Heart right ventricle (tissue), 16 donors: ENCODE results near the gene LRRC74A. TPM values are rescaled to one million over a fixed set of nuclear protein-coding genes. Genes with fewer than 3 reads are reported as not detected.

Experiments used
- ATAC-seq, 8 donors: fragments of 200-7000 bp; cut with Tn5 transposase; one replicate each; pipeline ENCODE4 v1.9.1; 2020; ENCODE audit warnings: mild to moderate bottlenecking in 8 of 8, moderate library complexity in 8 of 8, moderate number of reproducible peaks in 1 of 8
- DNase-seq, 2 donors: peaks; one replicate each; pipeline ENCODE4 v3.0.0-alpha.2; 2020
- H3K27ac ChIP-seq, 10 donors: fragments of 200-600 bp; sonication (generic) in 2 of 10; one replicate each; pipeline versions ENCODE4 v1.5.0 to v1.8.0; 2020 to 2022; ENCODE audit warnings: mild to moderate bottlenecking in 3 of 10
- H3K27me3 ChIP-seq, 7 donors: fragments of 200-600 bp; one replicate each; pipeline ENCODE4 v1.8.0; 2021 to 2022; ENCODE audit warnings: mild to moderate bottlenecking in 2 of 7
- H3K36me3 ChIP-seq, 9 donors: fragments of 200-600 bp; sonication (generic) in 1 of 9; one replicate each; pipeline versions ENCODE4 v1.5.0 to v1.8.0; 2020 to 2022; ENCODE audit warnings: mild to moderate bottlenecking in 2 of 9
- H3K4me1 ChIP-seq, 9 donors: fragments of 200-600 bp; sonication (generic) in 1 of 9; one replicate each; pipeline versions ENCODE4 v1.5.0 to v1.8.0; 2020 to 2022; ENCODE audit warnings: mild to moderate bottlenecking in 4 of 9
- H3K4me3 ChIP-seq, 10 donors: fragments of 200-600 bp; sonication (generic) in 2 of 10; one replicate each; pipeline versions ENCODE4 v1.5.0 to v1.8.0; 2020 to 2022; ENCODE audit warnings: mild to moderate bottlenecking in 7 of 10, moderate library complexity in 2 of 10
- H3K9me3 ChIP-seq, 11 donors: fragments of 200-600 bp in 10 of 11; sonication (generic) in 2 of 11; one replicate each; pipeline versions ENCODE4 v1.5.0 to v1.8.0; 2013 to 2022; ENCODE audit warnings: mild to moderate bottlenecking in 2 of 11, control low read depth in 1 of 11, moderate library complexity in 1 of 11
- WGBS, 2 donors: extraction: QIAGEN DNeasy Blood & Tissue Kit; methylation state at CpG; one replicate each; pipeline ENCODE4 v1.1.7; 2013; ENCODE audit warnings: inconsistent platforms in 1 of 2; 5-methylcytosine and 5-hydroxymethylcytosine counted together
- intact Hi-C, 10 donors: fragments of 100-400 bp; cut with DNase I; formaldehyde crosslinking; loops; one replicate each; pipeline versions ENCODE4 v1.11.1 to v1.14.2; 2022
- polyA plus RNA-seq, 2 donors: library from polyadenylated mRNA; stranded (reverse); fragments of 200-250 nt; gene quantifications; one replicate each; pipeline ENCODE4 v1.2.3, GENCODE V29; 2013
- total RNA-seq, 10 donors: library from RNA; stranded (reverse); fragmentation: NEBNext Ultra II Directional in 3 of 10; extraction: Animal tissue kit (Norgen Biotek cat#: 25700) in 3 of 10; gene quantifications; one replicate each; pipeline versions ENCODE4 v1.2.1 to v1.2.4, GENCODE V29; 2021 to 2023
- TF ChIP-seq, protein P1 (sequence below), 9 donors: fragments of 200-600 bp; sonication (generic) in 2 of 9; IDR thresholded peaks; one replicate each; pipeline versions ENCODE4 v1.5.0 to v1.8.0; 2021 to 2022; ENCODE audit warnings: antibody characterized with exemption in 9 of 9, mild to moderate bottlenecking in 5 of 9, moderate library complexity in 1 of 9
- donor health status: Arrhythmogenic right ventricular cardiomyopathy.
- donor health status: ischemic (EF 13 %, LVEDD 7.1; RV severe dilation, severe dysfunction).
- donor health status: healthy with polysubstance abuse.
- donor health status: DM: no; HTN: yes; CAD: no.
- donor health status: DM: no; HTN: no; CAD: no.
- donor health status: ischemic (EF 25% LVEDD 6.9; RV normal size, moderate dysfunction).
- donor health status: ischemic (EF 25% LVEDD 5.7; RV mildly dilated, moderate dysfunction).
- donor health status: healthy.
- donor health status: DM: yes; HTN: yes; CAD: no.
- donor health status: Ischemic cardiomyopathy.
- donor health status: ischemic (EF 35%, LVEDD 5.7; RV mildly dilated, moderate dysfunction).
- donor health status: nonischemic (EF 11% LVEDD 7.7; RV severe dilation, severe dysfunction).
- donor health status: DM: yes; HTN: yes; CAD: no.
- donor health status: PGD.
- donor health status: ischemic (EF 29% LVEDD 5.4; RV normal size, mild dysfunction).
- donor health status: nonischemic (EF 23%, LVEDD 6.1; RV moderate dilation, normal function).

LRRC74A gene
- total and polyA plus RNA-seq, 12 donors: not detected

DNA sequence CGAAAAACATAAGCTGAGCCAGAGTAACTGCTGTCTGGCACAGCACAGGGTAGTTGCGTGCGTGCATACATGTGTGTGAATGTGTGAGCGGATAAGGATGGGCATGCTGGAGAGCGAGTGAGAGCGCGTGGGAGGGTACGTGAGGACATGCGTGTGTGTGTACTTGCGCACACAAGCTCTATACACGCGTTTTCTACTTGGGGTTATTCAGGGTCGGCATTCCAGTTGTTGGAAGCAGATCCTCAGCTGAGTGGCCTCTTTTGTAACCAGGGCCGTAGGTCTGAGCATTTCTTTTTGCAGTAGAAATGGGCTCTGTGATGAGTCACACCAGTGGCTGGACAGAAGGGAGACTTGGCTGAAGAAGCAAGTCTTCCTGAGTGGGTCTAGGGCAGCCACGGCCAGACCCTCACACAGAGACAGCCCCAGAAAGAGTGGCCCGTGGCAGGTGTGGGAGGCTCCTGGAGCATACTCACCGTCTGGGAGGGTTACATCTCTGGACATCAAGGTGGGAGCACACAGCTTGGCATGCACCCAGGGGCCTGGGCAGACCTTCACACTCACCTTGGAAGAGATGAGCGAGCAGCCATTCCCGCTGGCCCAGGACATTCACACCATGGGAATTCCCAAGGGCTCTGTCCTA lies 78.0 kb downstream of the LRRC74A start:
- H3K27me3 ChIP-seq: no peaks in the 10 kb centered on the region
- DNase-seq (peak; percentile 34 to 50), ATAC-seq (peak; percentile 59 to 88 (median 72))
- H3K4me1 ChIP-seq: peaks cover 0 to 25% (median 18%) of the 10 kb centered on the region in 9 donors
- H3K9me3 ChIP-seq: peaks cover 0 to 4% (median 0%) of the 10 kb centered on the region in 11 donors
- TF ChIP-seq, protein P1, sequence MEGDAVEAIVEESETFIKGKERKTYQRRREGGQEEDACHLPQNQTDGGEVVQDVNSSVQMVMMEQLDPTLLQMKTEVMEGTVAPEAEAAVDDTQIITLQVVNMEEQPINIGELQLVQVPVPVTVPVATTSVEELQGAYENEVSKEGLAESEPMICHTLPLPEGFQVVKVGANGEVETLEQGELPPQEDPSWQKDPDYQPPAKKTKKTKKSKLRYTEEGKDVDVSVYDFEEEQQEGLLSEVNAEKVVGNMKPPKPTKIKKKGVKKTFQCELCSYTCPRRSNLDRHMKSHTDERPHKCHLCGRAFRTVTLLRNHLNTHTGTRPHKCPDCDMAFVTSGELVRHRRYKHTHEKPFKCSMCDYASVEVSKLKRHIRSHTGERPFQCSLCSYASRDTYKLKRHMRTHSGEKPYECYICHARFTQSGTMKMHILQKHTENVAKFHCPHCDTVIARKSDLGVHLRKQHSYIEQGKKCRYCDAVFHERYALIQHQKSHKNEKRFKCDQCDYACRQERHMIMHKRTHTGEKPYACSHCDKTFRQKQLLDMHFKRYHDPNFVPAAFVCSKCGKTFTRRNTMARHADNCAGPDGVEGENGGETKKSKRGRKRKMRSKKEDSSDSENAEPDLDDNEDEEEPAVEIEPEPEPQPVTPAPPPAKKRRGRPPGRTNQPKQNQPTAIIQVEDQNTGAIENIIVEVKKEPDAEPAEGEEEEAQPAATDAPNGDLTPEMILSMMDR (IDR thresholded peaks at IDR 0.05): no peak
- no peak overlapping the region for H3K4me3 ChIP-seq
- H3K27ac ChIP-seq: peak overlapping the region in 6 of 10 donors; percentile 29 to 68 (median 46)
- WGBS, 2 donors: 65 to 67% methylated on average over 19 of the region's 19 CpGs
- no peaks in the 10 kb centered on the region for H3K36me3 ChIP-seq
- intact Hi-C loops: no loop called here

DNA sequence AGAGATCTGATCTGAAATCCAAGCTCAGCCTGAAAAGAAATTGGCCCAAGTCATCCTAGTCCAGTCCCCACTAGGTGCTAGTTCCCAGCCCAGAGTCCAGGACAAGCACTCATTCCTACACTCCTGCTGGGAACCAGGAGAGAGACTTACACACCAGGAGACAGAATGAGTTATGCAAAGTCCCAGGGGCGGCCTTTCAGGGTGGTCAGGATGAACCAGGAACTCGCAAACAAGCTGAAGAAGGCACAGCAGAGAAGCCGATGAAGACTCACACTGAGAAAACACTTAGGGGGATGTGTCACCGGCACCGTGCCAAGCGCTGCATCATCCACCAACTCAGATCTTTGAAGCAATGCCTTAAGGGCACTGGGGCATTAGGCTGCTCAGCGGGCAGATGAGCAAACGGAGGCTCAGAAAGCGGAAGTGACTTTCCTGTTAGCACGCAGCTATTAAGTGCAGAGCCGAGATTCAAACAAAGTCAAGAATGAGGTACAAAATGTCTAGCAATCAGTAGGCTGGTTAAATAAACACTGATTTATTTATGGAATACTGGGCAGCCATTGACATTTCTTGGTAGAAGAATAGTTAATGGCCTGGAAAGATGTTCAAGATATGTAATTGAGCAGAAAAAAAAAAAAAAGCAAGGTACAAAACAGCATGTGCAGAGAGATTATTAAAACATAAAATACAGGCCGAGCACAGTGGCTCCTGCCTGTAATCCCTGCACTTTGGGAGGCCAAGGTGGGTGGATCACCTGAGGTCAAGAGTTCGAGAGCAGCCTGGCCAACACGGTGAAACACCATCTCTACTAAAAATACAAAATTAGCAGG lies 78.7 kb downstream of the LRRC74A start:
- peak in 7 of 8 donors; percentile 10 to 52 (median 25) for ATAC-seq

DNA sequence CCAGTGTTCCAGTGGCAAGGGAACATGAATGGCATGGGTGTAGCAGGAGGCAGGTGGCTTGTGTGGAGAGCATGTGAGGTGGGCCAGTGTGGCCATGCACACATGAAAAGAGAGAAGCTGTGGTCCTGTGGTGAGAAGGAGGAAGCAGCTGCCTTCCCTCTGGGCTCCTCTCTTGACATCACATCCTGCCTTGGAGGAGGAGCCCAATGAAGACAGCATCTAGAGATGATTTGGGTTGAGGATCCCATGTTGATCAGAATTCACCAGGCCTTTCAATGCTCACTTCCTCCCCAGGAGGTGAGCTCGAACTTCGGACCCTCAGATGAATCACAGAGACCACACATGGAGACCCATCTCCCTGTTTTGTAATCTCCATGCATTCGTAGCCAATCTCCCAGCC lies 82.6 kb downstream of the LRRC74A start:
- peak overlapping the region in 1 of 10 donors; percentile 68 for H3K27ac ChIP-seq
- H3K27me3 ChIP-seq: no peaks in the 10 kb centered on the region
- ATAC-seq (peak in 3 of 8 donors; percentile 22 to 34 (median 24)), DNase-seq (no peak)
- no peaks in the 10 kb centered on the region for H3K9me3 ChIP-seq
- H3K4me3 ChIP-seq: no peak overlapping the region
- peaks cover 6 to 37% (median 24%) of the 10 kb centered on the region in 9 donors for H3K4me1 ChIP-seq
- intact Hi-C loops: no loop called here
- WGBS, 2 donors: 82 to 89% methylated on average over 3 of the region's 3 CpGs
- no peaks in the 10 kb centered on the region for H3K36me3 ChIP-seq
- TF ChIP-seq, protein P1 (IDR thresholded peaks at IDR 0.05): no peak

More for the DNA sequence above, 78.7 kb downstream of the LRRC74A start:
- no peaks in the 10 kb centered on the region for H3K36me3 ChIP-seq
- DNase-seq: peak in 1 of 2 donors; percentile 60
- WGBS, 2 donors: 64 to 66% methylated on average over 14 of the region's 14 CpGs
- H3K9me3 ChIP-seq: peaks cover 0 to 4% (median 0%) of the 10 kb centered on the region in 11 donors
- H3K4me1 ChIP-seq: peaks cover 0 to 28% (median 18%) of the 10 kb centered on the region in 9 donors
- no peak overlapping the region for H3K4me3 ChIP-seq
- TF ChIP-seq, protein P1 (IDR thresholded peaks at IDR 0.05): no peak
- H3K27ac ChIP-seq: peak overlapping the region in 6 of 10 donors; percentile 29 to 68 (median 46)
- intact Hi-C loops: no loop called here
- no peaks in the 10 kb centered on the region for H3K27me3 ChIP-seq

GRCh38 chr14:76909266-76909665 lies 83.1 kb downstream of the LRRC74A start:
- DNase-seq (no peak), ATAC-seq (no peak)
- TF ChIP-seq, protein P1 (IDR thresholded peaks at IDR 0.05): no peak
- peak overlapping the region in 1 of 10 donors; percentile 68 for H3K27ac ChIP-seq
- H3K27me3 ChIP-seq: no peaks in the 10 kb centered on the region
- intact Hi-C loops: no loop called here
- H3K4me3 ChIP-seq: no peak overlapping the region
- H3K4me1 ChIP-seq: peaks cover 6 to 37% (median 24%) of the 10 kb centered on the region in 9 donors
- no peaks in the 10 kb centered on the region for H3K9me3 ChIP-seq
- 60 to 66% methylated on average over 2 of the region's 2 CpGs for WGBS, 2 donors
- H3K36me3 ChIP-seq: no peaks in the 10 kb centered on the region
